Choroid plexus epithelial cell (primary cell): ENCODE results near the gene METRN.

Experiments used
- DNase-seq: peaks from one replicate; pipeline ENCODE4 v3.0.0-alpha.2; 2010; ENCODE audit warnings: low read depth
- H3K4me3 ChIP-seq: 2 replicates; pipeline ENCODE4 v1.5.1; 2011; ENCODE audit warnings: low read depth, mild to moderate bottlenecking, control low read depth, low read length, moderate library complexity
- CTCF ChIP-seq: conservative IDR thresholded peaks from 2 replicates; pipeline ENCODE4 v1.5.1; 2011; ENCODE audit warnings: low read depth, mild to moderate bottlenecking, control low read depth, inconsistent platforms, low read length, moderate library complexity

Gene METRN

GRCh38 chr16:674968-675883 is 39.7 kb upstream of the METRN start, which contains the start of gene RHBDL1:
Gene RHBDL1, plus strand, starts transcription at chr16:675671. Its CDS starts 120 bp downstream, at chr16:675791.
- DNase-seq: peak; percentile 64
- no peak for TF ChIP-seq CTCF
- peak within 1 kb of the TSS; percentile 51 for H3K4me3 ChIP-seq

- peak overlapping the region; percentile 51 for H3K4me3 ChIP-seq
- no peak for DNase-seq
- TF ChIP-seq CTCF: no peak
These were observed 38.9 kb upstream of the METRN start for GRCh38 chr16:675884-676564.

GRCh38 chr16:676565-676902 is 38.4 kb upstream of the METRN start:
- TF ChIP-seq CTCF: no peak
- H3K4me3 ChIP-seq: no peak overlapping the region
- no peak for DNase-seq

GRCh38 chr16:676913-677312 is 38.0 kb upstream of the METRN start:
- TF ChIP-seq CTCF: no peak
- DNase-seq: no peak
- no peak overlapping the region for H3K4me3 ChIP-seq

- no peak for TF ChIP-seq CTCF
- DNase-seq: no peak
- no peak overlapping the region for H3K4me3 ChIP-seq
These were observed 37.4 kb upstream of the METRN start for GRCh38 chr16:677316-678190.

- no peak overlapping the region for H3K4me3 ChIP-seq
- no peak for DNase-seq
- TF ChIP-seq CTCF: no peak
These were observed 36.6 kb upstream of the METRN start for GRCh38 chr16:678209-678857.
